HL-60 (cell line): ENCODE data around the gene AEN.

Source experiments
- DNase-seq, 2 experiments: peaks; one replicate each; pipeline ENCODE4 v3.0.0-alpha.2; 2010 to 2020; ENCODE audit warnings: low read depth in 1 of 2, low spot score in 1 of 2
- H3K27ac ChIP-seq: fragments of 250-450 bp; sonication (Bioruptor Pico); replicated peaks from 2 replicates; pipeline ENCODE4 v1.5.1; 2020; ENCODE audit warnings: mild to moderate bottlenecking, moderate library complexity
- H3K27me3 ChIP-seq: fragments of 250-450 bp; sonication (Bioruptor Pico); 2 replicates; pipeline ENCODE4 v1.5.1; 2021; ENCODE audit warnings: mild to moderate bottlenecking, moderate library complexity; ENCODE audit not compliant: insufficient read depth, poor library complexity, severe bottlenecking
- H3K4me3 ChIP-seq: replicated peaks from 2 replicates; pipeline ENCODE4 v1.5.1; 2011; ENCODE audit warnings: mild to moderate bottlenecking, control low read depth, low read length; ENCODE audit not compliant: insufficient read depth
- GABPA ChIP-seq: IDR thresholded peaks from 2 replicates; pipeline ENCODE4 v1.6.1; 2012; ENCODE audit warnings: low read depth
- POLR2AphosphoS5 ChIP-seq: IDR thresholded peaks from 2 replicates; pipeline ENCODE4 v1.6.1; 2012; ENCODE audit warnings: low read depth
- REST ChIP-seq: IDR thresholded peaks from 2 replicates; pipeline ENCODE4 v1.6.1; 2012; ENCODE audit warnings: low read depth; ENCODE audit not compliant: insufficient replicate concordance
- SPI1 ChIP-seq: IDR thresholded peaks from 2 replicates; pipeline ENCODE4 v1.6.1; 2012; ENCODE audit warnings: low read depth, mild to moderate bottlenecking, borderline replicate concordance
- TF ChIP-seq, protein P1 (sequence below): IDR thresholded peaks from one replicate; pipeline ENCODE4 v1.5.1; 2011; ENCODE audit warnings: low read length, control low read depth, inconsistent platforms; ENCODE audit not compliant: insufficient read depth

The AEN gene

GRCh38 chr15:88609344-88610090 is 11.6 kb upstream of the AEN start:
- H3K4me3 ChIP-seq, result no peak overlapping the region
- H3K27me3 ChIP-seq, result peaks cover 34% of the 10 kb centered on the region
- TF ChIP-seq POLR2AphosphoS5, result no peak
- no peak for TF ChIP-seq GABPA
- no peak for TF ChIP-seq SPI1
- no peak for TF ChIP-seq REST
- no peak overlapping the region for H3K27ac ChIP-seq
- DNase-seq, result no peak

GRCh38 chr15:88610701-88611231 is 10.4 kb upstream of the AEN start:
- no peak overlapping the region for H3K4me3 ChIP-seq
- DNase-seq, result peak in 1 of 2 experiments; percentile 24
- no peak overlapping the region for H3K27ac ChIP-seq
- peaks cover 21% of the 10 kb centered on the region for H3K27me3 ChIP-seq
- peak; percentile 65 for TF ChIP-seq SPI1
- no peak for TF ChIP-seq REST

- Histone ChIP-seq H3K27ac (no peak overlapping the region), H3K27me3 (peaks cover 8% of the 10 kb centered on the region), H3K4me3 (no peak overlapping the region)
- no peak for DNase-seq
- TF ChIP-seq REST, result no peak
- no peak for TF ChIP-seq SPI1
- TF ChIP-seq, protein P1, sequence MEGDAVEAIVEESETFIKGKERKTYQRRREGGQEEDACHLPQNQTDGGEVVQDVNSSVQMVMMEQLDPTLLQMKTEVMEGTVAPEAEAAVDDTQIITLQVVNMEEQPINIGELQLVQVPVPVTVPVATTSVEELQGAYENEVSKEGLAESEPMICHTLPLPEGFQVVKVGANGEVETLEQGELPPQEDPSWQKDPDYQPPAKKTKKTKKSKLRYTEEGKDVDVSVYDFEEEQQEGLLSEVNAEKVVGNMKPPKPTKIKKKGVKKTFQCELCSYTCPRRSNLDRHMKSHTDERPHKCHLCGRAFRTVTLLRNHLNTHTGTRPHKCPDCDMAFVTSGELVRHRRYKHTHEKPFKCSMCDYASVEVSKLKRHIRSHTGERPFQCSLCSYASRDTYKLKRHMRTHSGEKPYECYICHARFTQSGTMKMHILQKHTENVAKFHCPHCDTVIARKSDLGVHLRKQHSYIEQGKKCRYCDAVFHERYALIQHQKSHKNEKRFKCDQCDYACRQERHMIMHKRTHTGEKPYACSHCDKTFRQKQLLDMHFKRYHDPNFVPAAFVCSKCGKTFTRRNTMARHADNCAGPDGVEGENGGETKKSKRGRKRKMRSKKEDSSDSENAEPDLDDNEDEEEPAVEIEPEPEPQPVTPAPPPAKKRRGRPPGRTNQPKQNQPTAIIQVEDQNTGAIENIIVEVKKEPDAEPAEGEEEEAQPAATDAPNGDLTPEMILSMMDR, result no peak
- TF ChIP-seq GABPA, result no peak
Measured at GRCh38 chr15:88612186-88612796, 8.8 kb upstream of the AEN start.
